ENCODE measurements around the gene NKG7.
"Not testable (repeated sequence)": the region's sequence is repeated elsewhere in the genome, so short reads cannot be mapped to it uniquely, and the experiment has no call there.

The NKG7 gene, protein sequence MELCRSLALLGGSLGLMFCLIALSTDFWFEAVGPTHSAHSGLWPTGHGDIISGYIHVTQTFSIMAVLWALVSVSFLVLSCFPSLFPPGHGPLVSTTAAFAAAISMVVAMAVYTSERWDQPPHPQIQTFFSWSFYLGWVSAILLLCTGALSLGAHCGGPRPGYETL

DNA sequence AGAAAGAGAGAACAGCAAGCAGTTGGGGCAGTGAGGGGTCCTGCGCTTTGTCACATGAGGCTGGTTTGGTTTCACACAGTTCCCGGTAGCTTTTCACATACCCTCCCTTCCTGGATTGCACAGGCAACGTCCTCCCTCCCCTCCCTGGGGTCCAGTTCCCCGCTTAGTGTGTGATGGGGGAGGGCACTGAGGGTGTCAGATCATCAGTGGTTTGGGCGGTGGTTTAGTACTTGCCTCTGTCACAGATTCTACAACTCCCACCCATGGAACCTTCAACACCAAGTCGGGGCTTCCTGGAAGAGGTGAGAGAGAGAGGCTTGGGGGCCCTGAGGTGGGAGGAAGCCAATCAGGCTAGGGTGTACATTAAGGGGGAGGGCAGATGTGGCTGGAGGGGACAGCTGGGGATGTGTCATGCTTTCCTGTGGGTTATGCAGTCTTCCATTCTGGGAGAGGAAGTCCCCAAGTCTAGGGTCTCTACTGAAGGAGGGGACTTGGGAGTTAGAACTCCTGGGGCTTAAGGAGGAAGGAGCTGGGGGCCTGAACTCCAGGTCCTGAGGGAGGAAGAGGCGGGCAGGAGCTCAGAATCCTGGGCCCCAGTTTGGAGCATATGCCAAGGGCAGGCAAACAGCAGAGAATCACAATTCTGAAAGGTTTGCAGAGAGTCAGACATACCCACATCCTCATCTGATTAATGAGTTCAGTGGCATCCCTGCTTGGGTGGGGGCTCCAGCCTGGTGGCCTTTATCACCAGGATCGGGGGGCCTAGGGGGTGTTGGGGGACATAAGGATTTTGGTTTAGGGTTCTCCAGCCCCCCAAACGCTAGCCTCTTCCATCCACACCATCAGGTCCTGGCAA, at the start of gene NKG7:
TSS of gene NKG7 (minus strand) at position 6 of the 856 bp plus-strand sequence. CDS start 119 bp downstream, outside the sequence.
- peak; percentile 78 to 91 for DNase-seq (ENCODE audit: low read depth in 2 of 2)

DNA sequence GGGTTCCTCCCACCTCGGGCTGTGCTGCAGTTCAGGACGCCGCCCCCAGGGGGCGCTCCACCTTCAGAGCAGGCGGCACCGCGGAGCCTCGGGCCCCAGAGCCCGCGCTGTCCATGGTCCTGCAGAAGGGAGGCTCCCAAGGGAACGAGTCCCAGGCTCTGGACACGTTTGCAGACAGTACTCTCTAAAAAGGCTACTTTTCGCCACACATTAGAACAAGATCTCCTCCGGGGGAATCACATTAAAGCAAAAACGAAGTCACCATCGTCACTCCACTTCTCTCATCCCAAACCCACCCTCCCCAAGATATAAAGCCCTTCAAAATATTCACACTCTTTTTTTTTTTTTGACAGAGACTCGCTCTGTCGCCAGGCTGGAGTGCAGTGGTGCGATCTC, 49.6 kb upstream of the NKG7 start:
- DNase-seq (ENCODE audit: low read depth in 2 of 2): peak; percentile 60

DNA sequence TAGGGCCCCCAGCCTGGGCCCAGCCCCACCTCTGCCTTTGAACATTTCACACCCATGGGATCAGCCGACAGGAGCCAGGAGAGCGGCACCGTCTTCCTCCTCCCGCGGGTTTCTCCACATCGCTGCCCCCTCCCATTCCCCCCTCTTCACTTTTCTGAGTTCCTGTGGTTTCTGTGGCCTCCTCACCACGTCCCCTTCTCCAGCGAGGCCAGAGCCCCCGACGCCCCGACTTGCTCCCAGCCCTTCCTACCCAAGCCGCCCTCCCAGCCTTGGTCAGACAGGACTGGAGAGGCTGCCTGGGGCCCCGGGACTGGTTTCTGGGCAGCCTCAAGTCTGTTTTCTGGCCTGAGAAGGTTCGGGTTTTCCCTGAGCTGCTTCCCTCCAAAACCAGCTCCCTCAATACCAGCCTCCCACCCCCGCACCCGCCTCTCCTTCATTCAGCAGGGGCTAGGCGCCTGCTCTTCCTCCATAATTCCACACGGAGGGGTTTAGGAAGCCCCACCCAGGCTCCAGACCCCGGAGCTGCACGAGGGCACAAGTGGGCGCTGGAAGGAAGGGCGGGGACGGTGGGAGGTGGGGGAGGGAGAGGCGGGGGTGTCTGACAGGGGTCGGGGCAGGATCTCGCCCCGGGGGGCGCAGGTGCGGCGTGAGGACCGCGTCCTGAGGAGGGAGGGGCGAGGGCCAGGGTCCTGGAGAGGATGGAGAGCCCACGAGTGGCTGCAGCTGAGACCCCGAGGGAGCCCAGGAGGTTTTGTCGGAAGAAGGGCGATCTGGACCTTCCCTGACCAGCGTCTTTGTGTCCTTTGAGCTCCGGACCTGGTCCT, 49.0 kb upstream of the NKG7 start:
- DNase-seq (ENCODE audit: low read depth in 2 of 2): no peak

DNA sequence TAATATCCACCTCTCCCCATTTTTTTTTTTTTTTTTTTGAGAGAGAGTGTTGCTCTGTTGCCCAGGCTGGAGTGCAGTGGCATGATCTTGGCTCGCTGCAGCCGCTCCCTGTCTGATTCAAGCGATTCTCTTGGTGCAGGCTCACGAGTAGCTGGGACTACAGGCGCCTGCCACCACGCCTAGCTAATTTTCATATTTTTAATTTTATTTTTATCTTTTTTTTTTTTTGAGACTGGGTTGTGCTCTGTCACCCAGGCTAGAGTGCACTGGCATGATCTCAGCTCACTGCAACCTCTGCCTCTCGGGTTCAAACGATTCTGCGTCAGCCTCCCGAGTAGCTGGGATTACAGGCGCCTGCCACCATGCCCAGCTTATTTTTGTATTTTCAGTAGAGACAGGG, 48.1 kb upstream of the NKG7 start:
- DNase-seq (ENCODE audit: low read depth in 2 of 2): not testable (repeated sequence)

DNA sequence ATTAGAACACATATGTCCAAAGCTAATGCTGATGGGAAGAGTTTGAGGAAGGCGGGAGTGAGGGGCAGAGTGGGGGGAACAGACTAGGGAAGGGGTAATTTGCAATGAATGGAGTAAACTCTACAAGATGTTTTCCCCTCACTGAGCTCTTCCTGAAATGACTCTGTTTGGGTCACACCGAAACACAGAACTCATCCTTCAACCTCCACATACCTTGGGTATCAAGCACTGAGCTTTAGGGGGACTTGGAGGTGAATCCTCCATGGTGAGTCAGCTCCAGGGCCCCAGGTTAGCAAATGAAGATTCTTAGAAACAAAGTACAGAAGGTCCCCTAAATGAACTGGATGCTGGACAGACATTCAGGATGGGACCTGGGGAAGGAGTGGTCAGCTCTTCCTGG, 46.3 kb upstream of the NKG7 start:
- DNase-seq (ENCODE audit: low read depth in 2 of 2): no peak

DNA sequence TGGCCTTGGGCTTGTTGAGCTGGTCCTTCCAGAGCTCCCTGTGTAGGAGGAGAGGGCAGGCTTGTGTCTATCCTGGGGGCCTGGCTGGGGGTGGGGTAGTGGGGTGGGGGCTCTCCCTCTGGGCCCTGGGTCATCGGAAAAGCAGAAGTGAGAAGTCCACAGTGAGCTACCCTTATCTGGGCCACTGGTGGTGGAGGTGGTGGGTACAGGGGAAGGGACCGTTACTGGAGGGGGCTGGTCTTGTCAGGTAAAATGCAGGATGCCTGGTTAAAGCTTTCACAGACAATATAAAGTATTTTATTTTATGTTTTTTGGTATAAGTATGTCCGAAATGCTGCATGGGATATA, 45.3 kb upstream of the NKG7 start:
- DNase-seq (ENCODE audit: low read depth in 2 of 2): no peak

DNA sequence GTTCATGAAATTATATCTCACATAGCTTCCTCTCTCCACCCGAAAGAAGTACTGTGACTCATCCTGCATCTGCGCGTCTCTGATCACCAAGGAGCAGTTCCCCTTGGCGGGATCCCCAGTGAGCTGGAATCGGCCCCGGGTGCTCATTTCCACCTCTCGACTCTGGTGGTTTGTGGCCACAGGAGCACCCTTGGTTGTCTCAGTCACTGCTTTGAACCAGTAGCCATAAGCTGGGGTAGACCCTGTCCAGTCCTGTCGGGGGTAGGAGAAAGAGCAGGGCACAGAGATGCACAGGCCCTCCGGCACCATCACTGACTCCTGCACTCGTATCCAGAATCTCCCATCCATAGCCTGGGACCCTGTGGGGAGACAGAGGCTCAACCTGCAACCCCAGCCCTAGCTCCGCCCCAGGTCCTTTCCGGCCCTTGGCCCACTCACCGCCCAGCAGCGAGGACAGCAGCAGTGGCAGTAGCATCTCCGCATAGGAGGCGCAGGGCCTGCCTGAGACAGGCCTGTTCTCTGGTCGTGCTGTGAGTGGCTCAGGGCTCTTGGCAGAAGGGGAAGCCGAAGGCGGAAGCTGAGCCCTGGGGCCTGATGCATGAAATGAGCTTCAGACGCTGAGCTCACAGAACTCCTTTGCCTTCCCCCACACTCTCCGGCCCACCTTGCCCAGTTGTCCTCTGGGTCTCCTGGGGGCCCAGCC, 44.8 kb upstream of the NKG7 start, which contains the start of gene SIGLEC10:
TSS of gene SIGLEC10 (minus strand) at position 536 of the 703 bp plus-strand sequence. CDS start at position 475, 61 bp downstream.
- no peak for DNase-seq (ENCODE audit: low read depth in 2 of 2)

DNA sequence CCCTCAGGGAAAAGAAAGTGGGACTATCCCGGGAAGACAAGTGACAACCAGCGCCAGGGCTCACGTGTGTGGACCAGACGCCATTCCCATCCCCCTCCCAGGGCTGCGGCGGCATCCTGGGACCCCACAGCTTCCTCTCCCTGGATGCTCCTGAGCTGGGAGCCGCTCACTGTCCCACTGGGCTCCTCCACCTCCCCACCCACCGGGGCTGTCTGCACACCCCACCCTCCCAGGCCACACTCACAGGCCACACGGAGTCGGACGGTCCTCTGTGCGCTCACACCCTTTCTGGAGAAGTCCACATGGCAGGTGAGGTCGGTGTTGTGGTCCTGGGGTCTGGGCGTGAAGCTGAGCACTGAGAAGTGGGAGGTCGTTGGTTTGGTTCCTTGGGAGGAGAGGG, 44.0 kb upstream of the NKG7 start:
- DNase-seq (ENCODE audit: low read depth in 2 of 2): not testable (repeated sequence)

DNA sequence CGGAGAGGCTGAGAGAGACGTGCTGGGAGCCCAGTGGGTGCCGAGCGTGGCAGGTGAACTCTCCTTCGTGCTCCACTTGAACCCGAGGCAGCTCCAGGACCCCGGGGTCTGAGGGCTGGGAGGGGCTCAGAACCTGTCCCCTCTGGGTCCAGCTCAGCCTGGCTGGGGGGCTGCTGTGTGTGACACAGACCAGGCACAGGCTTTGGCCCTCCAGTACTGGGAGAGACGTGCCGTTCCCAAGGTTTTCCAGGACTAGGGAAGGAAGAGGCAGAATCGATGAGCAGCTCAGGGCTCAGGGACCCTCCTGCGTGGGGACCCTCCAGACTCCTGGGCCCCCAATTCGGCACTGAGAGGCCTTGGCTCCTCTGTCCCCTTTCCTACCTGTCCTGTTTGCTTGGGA, 42.7 kb upstream of the NKG7 start:
- DNase-seq (ENCODE audit: low read depth in 2 of 2): no peak

DNA sequence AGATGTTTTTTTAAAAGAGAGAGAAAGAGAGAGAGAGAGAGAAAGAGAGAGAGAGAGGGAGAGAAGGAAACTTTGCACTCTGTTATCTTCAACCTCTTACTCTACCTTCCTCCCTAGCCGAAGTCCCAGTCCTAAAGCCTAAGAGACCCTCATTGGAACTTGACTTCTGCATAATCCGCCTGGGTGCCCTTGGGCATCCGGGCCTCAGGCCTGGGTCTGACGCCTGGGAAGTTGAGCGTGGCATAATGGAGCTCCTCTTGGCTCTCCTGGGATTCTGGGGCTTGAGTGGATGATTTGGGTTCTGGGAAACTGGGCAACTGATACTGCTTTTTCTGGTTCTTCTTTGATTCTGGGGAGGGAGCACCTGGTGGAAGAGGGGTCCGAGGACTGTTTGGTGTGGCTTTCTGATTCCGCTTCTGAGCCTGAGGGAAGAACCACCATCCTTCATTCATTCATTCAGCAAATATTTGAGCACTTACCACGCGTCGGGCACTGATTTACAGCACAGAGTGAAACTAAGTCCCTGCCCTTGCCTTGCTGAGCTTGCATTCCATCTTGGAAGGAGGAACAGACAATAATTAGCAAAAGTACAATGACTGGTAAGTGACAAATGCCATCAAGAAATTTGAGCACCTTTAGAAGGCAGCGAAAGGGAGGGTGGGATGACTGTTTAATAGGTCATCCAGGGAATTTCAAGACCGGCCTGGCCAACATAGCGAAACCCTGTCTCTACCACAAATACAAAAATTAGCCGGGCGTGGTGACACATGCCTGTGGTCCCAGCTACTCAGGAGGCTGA, 38.7 kb upstream of the NKG7 start:
- DNase-seq (ENCODE audit: low read depth in 2 of 2): no peak

DNA sequence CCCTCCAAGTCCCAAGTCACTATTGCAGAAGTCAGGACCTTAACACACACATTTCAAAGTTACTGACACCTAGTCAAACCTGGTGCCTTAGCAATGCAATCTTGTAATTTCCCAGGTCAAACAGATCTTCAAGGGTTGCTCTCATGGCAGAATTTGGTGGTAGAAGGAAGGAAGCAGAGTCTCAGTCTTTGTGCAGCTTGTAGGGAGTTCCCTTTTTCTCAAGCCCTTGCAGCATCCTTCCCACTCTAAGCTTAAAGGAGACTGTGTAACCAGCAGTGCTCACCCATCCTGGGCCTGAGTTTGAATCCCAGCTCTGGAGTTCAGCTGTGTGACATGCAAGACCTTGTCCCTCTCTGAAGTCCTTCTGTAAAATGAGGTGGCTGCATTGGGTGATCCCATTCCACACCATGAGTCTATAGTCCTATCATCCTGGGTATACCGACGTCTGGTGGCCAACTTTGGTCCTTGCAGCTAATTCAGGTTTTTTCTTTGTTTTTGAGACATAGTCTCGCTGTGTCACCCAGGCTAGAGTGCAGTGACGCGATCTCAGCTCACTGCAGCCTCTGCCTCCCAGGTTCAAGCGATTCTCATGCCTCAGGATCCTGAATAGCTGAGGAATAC, 35.2 kb upstream of the NKG7 start:
- DNase-seq (ENCODE audit: low read depth in 2 of 2): no peak

DNA sequence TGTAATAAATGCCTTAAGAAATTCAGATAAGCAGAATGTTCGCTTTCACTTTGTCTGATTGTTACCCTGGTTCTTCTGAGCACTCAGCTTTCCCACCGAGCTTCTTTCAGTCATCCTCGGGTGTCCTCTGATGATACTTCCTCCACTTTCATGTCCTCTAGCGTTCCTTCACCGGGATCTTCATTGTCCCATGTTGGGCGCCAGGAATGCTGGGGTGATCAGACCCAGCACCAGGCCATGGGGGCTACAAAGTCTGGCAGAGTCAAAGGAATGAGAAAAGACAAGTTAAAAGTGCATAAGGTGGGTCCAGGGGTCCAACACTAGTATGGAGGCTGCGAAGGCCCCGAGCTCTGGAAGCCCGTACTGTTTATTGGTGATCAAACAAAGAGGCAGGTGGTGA, 29.7 kb upstream of the NKG7 start:
- DNase-seq (ENCODE audit: low read depth in 2 of 2): no peak

DNA sequence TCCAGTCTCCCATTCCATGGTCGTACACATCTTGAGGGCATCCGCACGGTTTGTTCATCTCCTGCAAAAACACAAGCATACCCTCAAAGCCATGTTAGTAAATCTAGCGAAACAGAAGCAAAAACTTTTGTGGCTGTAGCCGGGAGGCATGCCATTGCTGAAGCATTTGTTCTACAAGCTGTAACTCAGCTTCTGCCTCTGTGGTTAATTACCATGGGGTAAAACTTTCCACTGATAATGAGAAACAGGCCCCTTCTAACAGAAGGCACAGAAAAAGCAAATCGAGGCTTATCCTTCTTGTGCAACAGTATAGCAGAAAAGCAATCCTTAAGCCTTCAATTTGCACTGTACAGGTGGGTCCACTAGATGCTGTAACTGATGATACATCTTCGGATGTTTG, 27.5 kb upstream of the NKG7 start:
- DNase-seq (ENCODE audit: low read depth in 2 of 2): not testable (repeated sequence)

DNA sequence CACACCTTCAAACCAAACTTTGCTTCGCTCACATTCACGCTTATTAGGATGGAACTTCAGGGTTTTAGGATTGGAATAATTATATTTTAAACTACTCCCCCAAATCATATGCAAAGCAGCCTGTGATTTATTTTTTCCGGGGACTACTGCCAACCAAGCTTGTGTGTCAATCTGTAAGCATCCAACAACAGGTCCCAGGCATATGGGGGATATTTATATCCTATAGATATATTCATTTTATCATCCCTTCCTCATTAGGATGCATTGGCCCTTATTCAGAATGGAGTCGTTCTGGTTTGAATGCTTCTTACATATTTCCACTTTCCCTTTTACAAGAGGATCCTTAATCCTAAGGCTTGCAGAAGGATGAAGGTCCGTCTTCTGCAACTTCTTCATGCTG, 26.8 kb upstream of the NKG7 start:
- DNase-seq (ENCODE audit: low read depth in 2 of 2): no peak

DNA sequence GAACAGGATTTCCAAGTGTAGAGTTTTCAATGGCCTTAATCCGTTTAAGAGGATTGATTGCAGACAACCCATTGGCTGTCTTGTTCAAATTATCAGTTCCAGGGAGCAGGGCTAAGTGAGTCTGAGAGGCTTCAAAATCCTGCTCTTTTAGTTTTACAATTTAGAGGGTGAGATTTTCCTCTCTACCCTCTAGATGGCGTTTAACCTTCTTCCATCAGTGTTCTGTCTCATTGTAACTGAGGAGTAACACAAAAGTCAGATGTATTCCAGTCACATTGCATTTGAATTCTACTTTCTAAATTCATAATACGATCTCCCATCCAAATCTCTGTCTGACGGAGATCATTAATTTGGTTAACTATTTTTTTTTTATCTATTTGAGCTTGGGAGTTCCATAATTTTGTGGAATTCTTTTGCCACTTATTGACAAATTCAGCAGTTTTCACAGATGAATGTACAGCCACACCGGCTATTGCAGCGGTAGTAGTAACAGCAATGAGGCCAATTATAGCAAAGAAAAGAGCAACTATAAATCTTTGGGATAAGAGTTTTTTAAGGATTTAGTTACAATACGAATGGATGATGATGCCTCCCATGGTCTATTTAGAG, 25.7 kb upstream of the NKG7 start:
- no peak for DNase-seq (ENCODE audit: low read depth in 2 of 2)

DNA sequence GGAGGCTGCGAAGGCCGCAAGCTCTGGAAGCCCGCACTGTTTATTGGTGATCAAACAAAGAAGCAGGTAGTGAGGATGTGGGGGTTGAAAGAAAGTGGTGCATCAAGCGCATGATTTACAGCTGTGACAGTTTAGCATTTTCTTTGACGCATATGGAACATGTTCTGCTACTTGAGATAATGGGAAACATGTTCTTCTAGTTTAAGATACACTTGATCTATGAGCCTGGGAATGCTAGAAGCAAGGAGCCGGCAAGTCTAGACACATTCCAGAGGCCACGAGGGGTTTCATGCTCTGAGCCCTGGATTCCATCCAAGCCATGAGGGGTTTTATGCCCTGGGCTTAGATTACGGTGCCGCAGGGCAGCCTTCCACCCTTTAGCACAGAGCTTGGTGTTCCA, 25.0 kb upstream of the NKG7 start:
- DNase-seq (ENCODE audit: low read depth in 2 of 2): not testable (repeated sequence)

DNA sequence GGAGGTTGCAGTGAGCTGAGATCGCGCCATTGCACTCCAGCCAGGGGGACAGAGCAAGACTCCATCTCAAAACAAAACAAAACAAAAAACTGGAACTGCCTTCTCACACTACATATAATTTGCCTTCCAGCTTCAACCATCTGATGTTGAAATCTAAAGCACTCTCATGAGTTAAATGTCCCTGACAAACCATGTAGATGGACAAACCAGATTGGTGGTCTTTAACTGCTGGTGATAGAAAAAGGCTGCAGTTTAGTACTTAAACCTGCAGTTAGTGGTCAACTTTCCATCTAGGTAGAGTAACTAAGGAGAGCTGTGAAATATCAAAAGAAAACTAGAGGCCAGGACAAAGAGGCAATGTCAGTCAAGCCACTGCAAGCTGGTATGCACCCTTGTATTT, 23.7 kb upstream of the NKG7 start:
- no peak for DNase-seq (ENCODE audit: low read depth in 2 of 2)

DNA sequence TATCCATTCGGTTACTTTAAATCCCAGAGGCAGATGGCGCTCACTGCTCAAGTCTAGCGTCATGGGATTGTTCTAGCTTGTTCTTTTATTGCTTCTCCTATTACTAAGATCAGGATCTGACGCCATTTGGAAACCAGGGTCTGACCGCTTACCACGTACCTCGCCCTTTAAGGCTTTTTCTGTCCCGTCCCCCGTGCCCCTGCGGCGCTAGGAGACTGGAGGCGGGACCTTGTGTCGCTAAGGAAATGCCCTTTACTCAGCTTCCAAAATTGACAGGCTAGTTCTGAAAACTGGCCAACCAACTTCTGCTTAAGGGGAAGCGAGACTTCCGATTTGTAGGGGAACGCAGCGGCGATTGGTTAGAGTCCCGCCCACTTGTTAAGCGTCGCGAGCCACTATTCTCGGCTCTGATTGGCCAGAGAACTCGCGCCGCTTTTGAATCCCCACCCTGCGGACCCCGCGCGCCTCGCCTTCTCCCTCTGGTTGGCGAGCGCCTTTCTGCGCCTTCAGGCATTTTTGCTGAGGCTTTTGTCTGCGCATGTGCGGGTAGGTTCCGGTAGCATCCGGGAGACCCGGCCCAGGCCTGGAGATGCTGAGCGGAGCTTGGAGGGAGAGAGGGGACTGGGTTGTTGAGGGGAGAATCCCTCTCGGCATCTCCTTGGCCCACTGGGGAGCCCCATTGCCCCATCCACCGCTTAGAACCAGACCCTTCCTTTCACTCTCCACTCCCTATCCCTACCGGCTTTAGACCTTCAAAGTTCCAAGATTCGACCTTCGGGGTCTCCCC, 21.8 kb upstream of the NKG7 start:
- DNase-seq (ENCODE audit: low read depth in 2 of 2): peak; percentile 74 to 86

DNA sequence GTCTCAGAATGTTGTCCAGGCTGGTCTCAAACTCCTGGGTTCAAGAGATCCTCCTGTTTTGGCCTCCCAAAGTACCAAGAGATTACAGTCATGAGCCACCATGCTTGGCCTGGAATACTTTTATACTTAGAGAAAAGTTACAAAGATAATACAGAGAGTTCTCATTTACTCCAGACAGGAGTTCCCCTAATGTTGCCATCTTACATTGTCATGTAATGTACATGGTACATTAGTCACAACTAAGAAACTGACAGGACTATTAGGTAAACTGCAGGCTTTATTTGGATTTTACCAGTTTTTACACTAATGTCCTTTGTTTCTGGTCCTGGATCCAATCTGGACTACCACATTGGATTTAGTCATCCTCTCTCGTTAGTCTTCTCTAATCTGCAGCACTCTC, 20.2 kb upstream of the NKG7 start:
- no peak for DNase-seq (ENCODE audit: low read depth in 2 of 2)
